ENCODE data around the gene ARRDC5.
"Not testable (repeated sequence)": the region's sequence is repeated elsewhere in the genome, so short reads cannot be mapped to it uniquely, and the experiment has no call there.

The ARRDC5 gene

DNA sequence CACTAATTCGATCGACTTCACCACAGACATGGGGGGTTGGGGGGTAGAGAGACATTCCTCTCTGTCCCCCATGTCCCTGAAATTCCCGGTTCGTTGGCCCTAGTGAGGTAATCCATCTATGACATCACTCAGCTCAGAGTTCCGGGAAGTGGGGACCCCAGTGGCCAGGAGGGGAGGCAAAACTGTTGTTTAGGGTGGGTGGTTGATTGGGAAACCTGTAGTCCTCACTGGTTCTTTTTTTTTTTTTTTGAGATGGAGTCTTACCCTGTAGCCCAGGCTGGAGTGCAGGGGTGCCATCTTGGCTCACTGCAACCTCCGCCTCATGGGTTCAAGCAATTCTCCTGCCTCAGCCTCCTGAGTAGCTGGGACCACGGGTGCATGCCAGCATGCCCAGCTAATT lies at the start of gene ARRDC5:
TSS of gene ARRDC5 (minus strand) at position 101 of the 400 bp plus-strand sequence. CDS start at position 30, 71 bp downstream.
- no peak for DNase-seq (ENCODE audit: low read depth)
- TF ChIP-seq, protein P1, sequence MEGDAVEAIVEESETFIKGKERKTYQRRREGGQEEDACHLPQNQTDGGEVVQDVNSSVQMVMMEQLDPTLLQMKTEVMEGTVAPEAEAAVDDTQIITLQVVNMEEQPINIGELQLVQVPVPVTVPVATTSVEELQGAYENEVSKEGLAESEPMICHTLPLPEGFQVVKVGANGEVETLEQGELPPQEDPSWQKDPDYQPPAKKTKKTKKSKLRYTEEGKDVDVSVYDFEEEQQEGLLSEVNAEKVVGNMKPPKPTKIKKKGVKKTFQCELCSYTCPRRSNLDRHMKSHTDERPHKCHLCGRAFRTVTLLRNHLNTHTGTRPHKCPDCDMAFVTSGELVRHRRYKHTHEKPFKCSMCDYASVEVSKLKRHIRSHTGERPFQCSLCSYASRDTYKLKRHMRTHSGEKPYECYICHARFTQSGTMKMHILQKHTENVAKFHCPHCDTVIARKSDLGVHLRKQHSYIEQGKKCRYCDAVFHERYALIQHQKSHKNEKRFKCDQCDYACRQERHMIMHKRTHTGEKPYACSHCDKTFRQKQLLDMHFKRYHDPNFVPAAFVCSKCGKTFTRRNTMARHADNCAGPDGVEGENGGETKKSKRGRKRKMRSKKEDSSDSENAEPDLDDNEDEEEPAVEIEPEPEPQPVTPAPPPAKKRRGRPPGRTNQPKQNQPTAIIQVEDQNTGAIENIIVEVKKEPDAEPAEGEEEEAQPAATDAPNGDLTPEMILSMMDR (IDR thresholded peaks at IDR 0.05; ENCODE audit: low read depth, low read length, missing control alignments): no peak
- no peak within 1 kb of the TSS for H3K4me3 ChIP-seq (ENCODE audit: low read depth, low read length)
- in situ Hi-C loops (cut with HindIII; ENCODE audit: low sequenced_read_pairs): no loop called here

DNA sequence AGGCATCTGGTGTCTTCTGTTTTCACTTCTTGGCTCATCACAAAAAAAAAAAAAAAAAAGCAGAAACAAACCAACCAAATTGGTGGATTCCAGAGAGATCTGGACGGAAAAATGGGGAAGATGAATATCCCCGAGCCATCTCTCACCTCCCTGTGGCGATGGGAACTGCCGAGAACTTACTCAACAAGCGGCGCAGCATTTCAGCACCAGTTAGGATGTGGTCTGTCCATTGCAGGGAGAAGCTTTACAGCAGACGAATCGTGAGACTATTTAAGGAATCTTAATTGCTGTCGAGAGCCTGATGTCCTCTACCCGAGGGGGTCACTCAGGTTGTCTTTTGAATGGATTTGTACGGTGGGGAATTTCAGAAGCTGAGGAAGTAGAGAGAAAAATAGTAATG lies 49.0 kb upstream of the ARRDC5 start:
- in situ Hi-C loops (cut with HindIII; ENCODE audit: low sequenced_read_pairs): no loop called here
- TF ChIP-seq, protein P1 (IDR thresholded peaks at IDR 0.05; ENCODE audit: low read depth, low read length, missing control alignments): no peak
- H3K4me3 ChIP-seq (ENCODE audit: low read depth, low read length): no peak overlapping the region
- DNase-seq (ENCODE audit: low read depth): no peak

DNA sequence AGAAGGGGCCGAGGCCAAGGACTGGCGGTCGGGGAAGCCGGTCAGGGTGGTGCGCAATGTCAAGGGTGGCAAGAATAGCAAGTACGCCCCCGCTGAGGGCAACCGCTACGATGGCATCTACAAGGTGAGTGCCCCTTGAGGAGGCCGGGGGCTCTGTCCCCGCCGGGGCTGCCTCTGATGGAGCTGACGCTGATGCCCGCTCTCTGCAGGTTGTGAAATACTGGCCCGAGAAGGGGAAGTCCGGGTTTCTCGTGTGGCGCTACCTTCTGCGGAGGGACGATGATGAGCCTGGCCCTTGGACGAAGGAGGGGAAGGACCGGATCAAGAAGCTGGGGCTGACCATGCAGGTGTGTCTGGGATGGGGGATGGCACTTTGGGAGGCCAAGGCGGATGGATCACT lies 48.0 kb upstream of the ARRDC5 start:
- DNase-seq (ENCODE audit: low read depth); in situ Hi-C loops (cut with HindIII; ENCODE audit: low sequenced_read_pairs); H3K4me3 ChIP-seq (ENCODE audit: low read depth, low read length): not testable (repeated sequence)

DNA sequence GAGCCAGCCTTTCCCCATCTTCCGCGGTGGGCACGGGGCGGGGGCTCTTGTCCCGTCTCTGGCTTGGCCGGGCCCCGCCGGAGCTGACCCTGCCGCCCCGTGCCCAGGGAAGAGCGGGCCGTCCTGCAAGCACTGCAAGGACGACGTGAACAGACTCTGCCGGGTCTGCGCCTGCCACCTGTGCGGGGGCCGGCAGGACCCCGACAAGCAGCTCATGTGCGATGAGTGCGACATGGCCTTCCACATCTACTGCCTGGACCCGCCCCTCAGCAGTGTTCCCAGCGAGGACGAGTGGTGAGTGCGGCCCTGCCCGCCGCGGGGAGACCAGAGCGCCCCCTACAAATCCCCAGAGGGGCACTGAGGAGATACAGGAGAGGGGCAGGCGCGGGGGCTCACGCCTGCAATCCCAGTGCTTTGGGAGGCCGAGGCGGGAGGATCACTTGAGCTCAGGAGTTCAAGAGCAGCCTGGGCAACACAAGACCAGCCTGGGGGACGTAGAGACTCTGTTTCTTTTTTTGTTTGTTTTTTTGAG lies 39.0 kb upstream of the ARRDC5 start:
- DNase-seq (ENCODE audit: low read depth); in situ Hi-C loops (cut with HindIII; ENCODE audit: low sequenced_read_pairs); H3K4me3 ChIP-seq (ENCODE audit: low read depth, low read length): not testable (repeated sequence)

DNA sequence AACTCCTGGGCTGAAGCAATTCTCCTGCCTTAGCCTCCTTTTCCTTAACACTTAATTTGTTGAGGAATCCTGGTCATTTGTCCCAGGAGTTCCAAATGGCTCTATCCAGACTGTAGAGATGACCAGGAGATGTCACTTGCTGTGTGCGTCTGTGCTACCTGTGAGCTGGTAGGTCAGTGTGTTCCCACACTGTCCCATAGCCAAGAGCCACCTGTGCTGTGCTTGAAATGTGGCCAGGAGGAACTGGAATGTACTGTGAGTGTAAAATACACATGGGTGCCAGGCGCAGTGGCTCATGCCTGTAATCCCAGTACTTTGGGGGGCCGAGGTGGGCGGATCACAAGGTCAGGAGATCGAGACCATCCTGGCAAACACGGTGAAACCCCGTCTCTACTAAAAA lies 36.8 kb upstream of the ARRDC5 start:
- no peak overlapping the region for H3K4me3 ChIP-seq (ENCODE audit: low read depth, low read length)
- in situ Hi-C loops (cut with HindIII; ENCODE audit: low sequenced_read_pairs): no loop called here
- TF ChIP-seq, protein P1 (IDR thresholded peaks at IDR 0.05; ENCODE audit: low read depth, low read length, missing control alignments): no peak
- no peak for DNase-seq (ENCODE audit: low read depth)

GRCh38 chr19:4938461-4938860 lies 35.8 kb upstream of the ARRDC5 start:
- DNase-seq (ENCODE audit: low read depth); in situ Hi-C loops (cut with HindIII; ENCODE audit: low sequenced_read_pairs); H3K4me3 ChIP-seq (ENCODE audit: low read depth, low read length): not testable (repeated sequence)

GRCh38 chr19:4937060-4937459 lies 34.4 kb upstream of the ARRDC5 start:
- in situ Hi-C loops (cut with HindIII; ENCODE audit: low sequenced_read_pairs): no loop called here

DNA sequence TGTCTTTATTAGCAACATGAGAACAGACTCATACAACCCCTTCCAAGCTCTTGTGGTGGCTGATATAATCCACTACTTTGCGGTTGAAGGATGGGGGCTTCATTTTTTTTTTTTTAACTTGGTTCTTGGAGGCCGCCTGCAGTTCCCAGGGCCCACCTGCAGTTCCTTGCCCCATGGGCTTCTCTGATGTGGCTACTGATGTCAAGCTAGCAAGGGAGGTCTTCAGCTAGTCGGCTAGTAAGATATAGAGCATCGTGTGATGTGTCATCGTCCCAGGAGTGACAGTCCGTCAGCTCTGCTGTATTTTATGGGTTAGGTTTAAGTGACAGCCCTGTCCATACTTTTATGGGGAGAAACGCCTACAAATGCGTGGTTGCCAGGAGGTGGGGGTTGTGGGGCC lies 32.7 kb upstream of the ARRDC5 start:
- TF ChIP-seq, protein P1 (IDR thresholded peaks at IDR 0.05; ENCODE audit: low read depth, low read length, missing control alignments): no peak
- no peak overlapping the region for H3K4me3 ChIP-seq (ENCODE audit: low read depth, low read length)
- no peak for DNase-seq (ENCODE audit: low read depth)
- in situ Hi-C loops (cut with HindIII; ENCODE audit: low sequenced_read_pairs): no loop called here

More at GRCh38 chr19:4937060-4937459, 34.4 kb upstream of the ARRDC5 start:
- no peak overlapping the region for H3K4me3 ChIP-seq (ENCODE audit: low read depth, low read length)
- DNase-seq (ENCODE audit: low read depth): no peak
- TF ChIP-seq, protein P1 (IDR thresholded peaks at IDR 0.05; ENCODE audit: low read depth, low read length, missing control alignments): no peak

All from astrocyte of the cerebellum (primary cell).